ENCODE results near the gene SDC1. TPM values are rescaled to one million over a fixed set of nuclear protein-coding genes. Genes with fewer than 3 reads are reported as not detected.

Gene SDC1
- total and polyA plus RNA-seq, 12 donors, result 3.1 to 74.2 (median 18.0) TPM

GRCh38 chr2:20189299-20189931 is 35.5 kb downstream of the SDC1 start:
- Histone ChIP-seq H3K4me3 (no peak overlapping the region), H3K27ac (peak overlapping the region in 2 of 5 donors; percentile 40 to 51), H3K36me3 (replicated peaks in 1 of 2) (no peaks in the 10 kb centered on the region), H3K9me3 (replicated peaks in 1 of 3) (no peaks in the 10 kb centered on the region), H3K27me3 (no peaks in the 10 kb centered on the region), H3K4me1 (replicated peaks in 1 of 2) (peaks cover 7 to 15% of the 10 kb centered on the region in 2 donors)
- intact Hi-C loops (cut with DNase I), result no loop called here
- no peak for TF ChIP-seq POLR2A (IDR thresholded peaks at IDR 0.05)
- TF ChIP-seq, protein P1, sequence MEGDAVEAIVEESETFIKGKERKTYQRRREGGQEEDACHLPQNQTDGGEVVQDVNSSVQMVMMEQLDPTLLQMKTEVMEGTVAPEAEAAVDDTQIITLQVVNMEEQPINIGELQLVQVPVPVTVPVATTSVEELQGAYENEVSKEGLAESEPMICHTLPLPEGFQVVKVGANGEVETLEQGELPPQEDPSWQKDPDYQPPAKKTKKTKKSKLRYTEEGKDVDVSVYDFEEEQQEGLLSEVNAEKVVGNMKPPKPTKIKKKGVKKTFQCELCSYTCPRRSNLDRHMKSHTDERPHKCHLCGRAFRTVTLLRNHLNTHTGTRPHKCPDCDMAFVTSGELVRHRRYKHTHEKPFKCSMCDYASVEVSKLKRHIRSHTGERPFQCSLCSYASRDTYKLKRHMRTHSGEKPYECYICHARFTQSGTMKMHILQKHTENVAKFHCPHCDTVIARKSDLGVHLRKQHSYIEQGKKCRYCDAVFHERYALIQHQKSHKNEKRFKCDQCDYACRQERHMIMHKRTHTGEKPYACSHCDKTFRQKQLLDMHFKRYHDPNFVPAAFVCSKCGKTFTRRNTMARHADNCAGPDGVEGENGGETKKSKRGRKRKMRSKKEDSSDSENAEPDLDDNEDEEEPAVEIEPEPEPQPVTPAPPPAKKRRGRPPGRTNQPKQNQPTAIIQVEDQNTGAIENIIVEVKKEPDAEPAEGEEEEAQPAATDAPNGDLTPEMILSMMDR (IDR thresholded peaks at IDR 0.05), result no peak
- WGBS, 4 donors, result 39 to 63% (median 48%) methylated on average over 4 of the region's 4 CpGs
- peak in 6 of 7 donors; percentile 35 to 64 (median 54) for DNase-seq

DNA sequence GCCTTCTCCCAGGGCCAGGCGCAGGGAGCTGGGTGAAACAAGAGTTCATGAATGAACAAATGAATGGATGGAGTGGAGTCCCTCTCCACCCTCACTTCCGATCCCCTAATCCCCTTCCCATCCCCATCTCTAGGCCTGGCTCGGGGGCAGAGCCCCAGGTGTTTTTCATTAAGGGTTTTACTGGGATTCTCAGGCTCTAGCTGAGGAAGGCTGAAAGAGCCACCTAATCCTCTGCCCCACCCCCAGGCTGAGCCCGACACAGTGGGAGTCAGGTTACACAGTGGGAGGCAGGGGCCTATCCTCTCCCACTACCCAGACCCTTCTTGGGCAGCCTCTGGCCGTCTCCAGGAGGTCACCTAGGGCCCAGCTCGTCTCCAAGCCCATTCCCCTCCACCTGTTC is 36.1 kb downstream of the SDC1 start:
- 82 to 87% (median 85%) methylated on average over 6 of the region's 6 CpGs for WGBS, 4 donors
- TF ChIP-seq, protein P1 (IDR thresholded peaks at IDR 0.05), result no peak
- no peak for TF ChIP-seq POLR2A (IDR thresholded peaks at IDR 0.05)
- DNase-seq, result no peak
- no peaks in the 10 kb centered on the region for H3K9me3 ChIP-seq (replicated peaks in 1 of 3)
- H3K4me3 ChIP-seq, result no peak overlapping the region
- H3K27me3 ChIP-seq, result no peaks in the 10 kb centered on the region
- H3K4me1 ChIP-seq (replicated peaks in 1 of 2), result peaks cover 7 to 15% of the 10 kb centered on the region in 2 donors
- intact Hi-C loops (cut with DNase I), result no loop called here
- H3K36me3 ChIP-seq (replicated peaks in 1 of 2), result no peaks in the 10 kb centered on the region
- H3K27ac ChIP-seq, result peak overlapping the region in 2 of 5 donors; percentile 40 to 51

GRCh38 chr2:20188201-20188600 is 36.7 kb downstream of the SDC1 start:
- no peak for DNase-seq
- 75 to 88% (median 84%) methylated on average over 1 to 2 of the region's 2 CpGs for WGBS, 4 donors
- no peaks in the 10 kb centered on the region for H3K27me3 ChIP-seq
- H3K9me3 ChIP-seq (replicated peaks in 1 of 3), result no peaks in the 10 kb centered on the region
- intact Hi-C loops (cut with DNase I), result no loop called here
- no peak overlapping the region for H3K4me3 ChIP-seq
- peaks cover 7 to 15% of the 10 kb centered on the region in 2 donors for H3K4me1 ChIP-seq (replicated peaks in 1 of 2)
- H3K36me3 ChIP-seq (replicated peaks in 1 of 2), result no peaks in the 10 kb centered on the region
- no peak for TF ChIP-seq POLR2A (IDR thresholded peaks at IDR 0.05)
- TF ChIP-seq, protein P1 (IDR thresholded peaks at IDR 0.05), result no peak
- no peak overlapping the region for H3K27ac ChIP-seq

DNA sequence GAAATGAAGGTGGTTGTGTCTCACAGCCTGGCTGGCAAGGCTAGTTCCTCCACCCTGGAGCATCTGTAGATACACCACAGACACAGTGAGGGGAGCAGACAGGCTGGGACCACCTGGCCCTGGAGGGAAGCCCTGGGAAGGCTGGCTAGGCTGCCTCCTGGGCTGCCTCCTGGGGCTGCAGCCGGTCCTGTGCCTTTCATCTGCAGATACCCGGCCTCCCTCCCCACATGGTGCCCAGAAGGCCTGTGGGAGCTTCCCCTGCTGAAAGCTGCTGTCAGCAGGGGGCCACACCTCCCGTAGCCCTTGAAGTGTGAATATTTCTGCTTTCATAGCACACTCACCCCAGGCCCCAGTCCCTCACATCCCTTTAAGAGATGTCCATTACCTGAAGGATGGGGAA is 37.6 kb downstream of the SDC1 start:
- H3K4me3 ChIP-seq, result no peak overlapping the region
- H3K4me1 ChIP-seq (replicated peaks in 1 of 2), result peaks cover 7 to 15% of the 10 kb centered on the region in 2 donors
- no peak for TF ChIP-seq POLR2A (IDR thresholded peaks at IDR 0.05)
- TF ChIP-seq, protein P1 (IDR thresholded peaks at IDR 0.05), result no peak
- no peak for DNase-seq
- no peaks in the 10 kb centered on the region for H3K36me3 ChIP-seq (replicated peaks in 1 of 2)
- intact Hi-C loops (cut with DNase I), result no loop called here
- WGBS, 4 donors, result 78 to 91% (median 80%) methylated on average over 3 of the region's 3 CpGs; no CpG with 5 or more reads in 1 of the 4 donors
- H3K27me3 ChIP-seq, result no peaks in the 10 kb centered on the region
- H3K27ac ChIP-seq, result peak overlapping the region in 1 of 5 donors; percentile 48
- no peaks in the 10 kb centered on the region for H3K9me3 ChIP-seq (replicated peaks in 1 of 3)
